ENCODE results near the gene CHI3L1. TPM values are rescaled to one million over a fixed set of nuclear protein-coding genes. Genes with fewer than 3 reads are reported as not detected.

Gene CHI3L1
- total RNA-seq, 1 experiment from 2014 or later = 1.3 TPM

DNA sequence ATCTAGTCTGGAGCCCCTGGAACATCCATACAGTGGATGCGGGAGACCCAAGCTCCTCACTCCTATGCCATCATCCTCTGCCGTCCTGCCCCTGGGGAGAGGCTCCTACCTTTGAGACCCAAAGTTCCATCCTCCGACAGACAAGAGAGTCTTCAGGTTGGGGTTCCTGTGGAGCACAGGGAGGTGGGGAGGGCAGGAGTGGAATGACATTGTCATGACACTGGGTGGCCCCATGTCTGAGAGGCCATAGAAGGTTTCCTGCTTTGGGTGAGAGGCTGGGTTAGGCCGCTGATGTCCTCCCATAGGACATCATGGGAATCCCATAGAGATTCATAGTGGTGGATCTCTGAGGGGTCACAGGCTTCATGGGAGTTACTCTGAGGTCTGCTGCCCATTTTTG, 2.0 kb downstream of the CHI3L1 start:
- no peak for DNase-seq (ENCODE audit: low spot score)
- in situ Hi-C loops (cut with HindIII; ENCODE audit: low sequenced_read_pairs) = no loop called here

DNA sequence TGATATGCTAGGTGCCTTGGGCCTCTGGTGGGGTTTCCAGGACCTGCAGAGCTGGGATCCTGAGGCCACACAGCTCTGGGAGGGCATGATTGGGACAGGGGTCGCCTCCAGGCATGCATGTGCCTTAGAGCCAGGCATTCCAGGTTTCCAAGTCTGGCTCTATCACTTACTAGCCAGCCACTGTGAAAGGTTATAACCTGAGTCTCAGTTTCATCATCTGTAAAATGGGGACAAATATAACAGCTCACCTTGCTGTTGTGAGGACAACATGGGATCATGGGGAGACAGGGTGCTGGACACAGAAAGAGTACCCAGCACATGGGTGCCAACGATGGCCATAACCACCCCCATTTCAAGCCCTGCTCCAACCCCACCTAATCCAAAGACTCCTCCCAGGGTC, 2.7 kb downstream of the CHI3L1 start:
- in situ Hi-C loops (cut with HindIII; ENCODE audit: low sequenced_read_pairs) = no loop called here

DNA sequence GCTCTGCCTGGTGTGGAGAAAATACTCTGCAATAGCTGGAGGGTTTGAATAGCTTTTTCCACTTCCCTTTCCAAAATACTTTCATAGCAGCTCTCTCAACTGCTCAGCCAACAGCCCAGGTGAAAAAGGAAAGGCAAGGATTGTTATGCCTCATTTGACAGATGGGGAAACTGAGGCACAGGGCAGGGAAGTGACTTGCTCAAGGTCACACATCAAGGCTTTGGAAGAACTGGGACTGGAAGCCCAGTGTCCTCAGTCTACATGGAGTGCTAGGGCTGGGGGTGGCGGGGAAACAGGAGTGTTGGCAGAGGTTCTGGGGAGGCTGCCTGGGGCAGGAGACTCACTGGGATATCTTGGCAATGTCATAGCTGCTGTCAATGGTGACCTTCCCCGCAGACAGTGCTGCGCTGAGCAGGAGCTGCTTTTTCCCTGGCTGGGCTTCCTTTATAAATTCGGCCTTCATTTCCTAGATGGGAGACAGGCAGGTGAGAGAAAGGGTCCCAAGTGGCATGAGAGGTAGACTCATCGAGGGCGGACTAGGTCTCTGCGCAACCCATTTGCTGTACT, 4.0 kb downstream of the CHI3L1 start:
- in situ Hi-C loops (cut with HindIII; ENCODE audit: low sequenced_read_pairs) = no loop called here
- no peak for DNase-seq (ENCODE audit: low spot score)

More for the DNA sequence above, 2.7 kb downstream of the CHI3L1 start:
- DNase-seq (ENCODE audit: low spot score) = no peak

DNA sequence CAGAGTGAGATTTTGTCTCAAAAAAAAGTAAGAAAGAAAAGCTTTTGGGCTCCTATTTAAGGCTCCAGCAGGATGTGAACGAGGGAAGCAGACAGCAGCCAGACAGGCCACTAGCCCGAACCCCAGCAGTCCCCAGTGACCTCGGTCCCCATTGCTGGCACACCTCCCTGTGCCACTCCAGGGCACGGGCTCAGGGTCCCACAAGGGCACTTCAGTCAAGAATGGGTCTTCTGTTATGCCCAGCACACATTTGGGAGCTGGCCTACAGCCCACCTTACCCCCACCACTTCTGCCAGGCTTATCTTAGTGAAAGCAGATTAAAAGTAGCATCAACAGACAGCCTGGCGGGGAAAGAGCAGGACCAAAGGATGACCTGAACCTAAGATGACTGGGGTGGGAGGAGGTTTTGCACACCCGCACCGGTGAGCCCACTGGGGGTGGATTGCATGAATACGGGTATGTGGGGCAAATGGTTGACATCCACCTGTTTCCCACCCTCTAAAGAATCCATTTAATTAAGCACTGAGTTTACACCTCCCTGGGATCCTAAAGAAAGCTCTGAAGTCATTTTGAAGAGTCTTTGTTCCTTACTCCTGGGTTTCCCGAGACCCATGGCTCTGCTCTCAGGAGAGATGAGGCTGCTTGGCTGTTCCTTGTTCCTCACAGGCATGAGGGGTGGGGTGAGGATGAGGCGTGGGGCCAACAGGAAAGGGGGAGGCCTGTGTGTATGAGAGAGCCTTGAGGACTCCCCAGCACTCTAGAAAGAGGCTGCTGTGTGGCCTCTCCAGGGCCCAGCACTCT, 4.7 kb downstream of the CHI3L1 start:
- DNase-seq (ENCODE audit: low spot score) = no peak
- in situ Hi-C loops (cut with HindIII; ENCODE audit: low sequenced_read_pairs) = no loop called here

DNA sequence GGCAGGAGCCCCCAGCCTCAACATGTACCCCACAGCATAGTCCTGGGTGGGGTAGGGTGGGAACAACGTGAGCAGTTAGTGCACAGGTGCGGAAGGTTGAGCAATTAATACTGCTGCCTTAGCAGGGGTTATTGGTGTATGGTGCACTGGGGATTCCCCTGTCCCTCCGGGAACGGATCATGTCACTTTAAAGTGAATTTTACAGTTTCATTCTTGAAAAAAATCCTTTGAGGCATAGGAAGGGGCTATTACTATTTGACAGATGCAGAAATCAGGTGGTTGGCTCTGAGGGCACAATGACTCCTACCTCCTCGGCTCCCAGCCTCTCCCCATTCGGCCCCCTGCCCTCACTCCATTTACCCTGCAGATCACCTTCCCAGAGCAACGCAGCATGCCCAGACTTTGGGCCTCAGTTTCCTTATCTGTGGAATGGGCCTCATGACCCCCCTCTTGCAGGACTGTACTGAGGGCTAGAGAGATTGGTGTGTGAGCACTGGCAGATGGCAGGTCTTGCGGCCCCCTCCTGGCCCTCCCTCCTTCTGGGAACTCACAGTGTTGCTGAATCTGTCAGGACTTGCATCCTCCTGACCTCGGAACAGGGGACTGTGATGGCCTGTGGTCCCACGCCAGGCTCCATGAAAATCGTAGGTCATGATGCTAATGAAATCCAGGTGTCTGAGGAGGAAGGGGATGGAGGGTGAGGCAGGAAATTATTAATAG, 5.7 kb downstream of the CHI3L1 start:
- in situ Hi-C loops (cut with HindIII; ENCODE audit: low sequenced_read_pairs) = no loop called here
- no peak for DNase-seq (ENCODE audit: low spot score)

DNA sequence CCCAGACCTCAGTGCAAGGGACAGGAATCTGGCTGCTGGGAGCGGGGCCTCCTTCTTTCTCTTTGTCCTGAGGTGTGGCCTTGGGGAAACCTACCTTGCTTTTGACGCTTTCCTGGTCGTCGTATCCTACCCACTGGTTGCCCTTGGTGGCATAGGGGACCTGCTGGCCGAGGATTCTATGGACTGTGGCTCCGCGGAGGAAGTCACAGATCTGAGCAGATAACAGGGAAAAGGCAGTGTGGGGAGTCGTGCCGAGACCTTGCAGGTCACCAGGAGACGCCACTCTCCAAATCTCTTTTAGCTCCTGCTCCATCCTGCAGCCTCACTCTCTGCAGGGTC, 6.9 kb downstream of the CHI3L1 start:
- in situ Hi-C loops (cut with HindIII; ENCODE audit: low sequenced_read_pairs) = no loop called here
- no peak for DNase-seq (ENCODE audit: low spot score)

DNA sequence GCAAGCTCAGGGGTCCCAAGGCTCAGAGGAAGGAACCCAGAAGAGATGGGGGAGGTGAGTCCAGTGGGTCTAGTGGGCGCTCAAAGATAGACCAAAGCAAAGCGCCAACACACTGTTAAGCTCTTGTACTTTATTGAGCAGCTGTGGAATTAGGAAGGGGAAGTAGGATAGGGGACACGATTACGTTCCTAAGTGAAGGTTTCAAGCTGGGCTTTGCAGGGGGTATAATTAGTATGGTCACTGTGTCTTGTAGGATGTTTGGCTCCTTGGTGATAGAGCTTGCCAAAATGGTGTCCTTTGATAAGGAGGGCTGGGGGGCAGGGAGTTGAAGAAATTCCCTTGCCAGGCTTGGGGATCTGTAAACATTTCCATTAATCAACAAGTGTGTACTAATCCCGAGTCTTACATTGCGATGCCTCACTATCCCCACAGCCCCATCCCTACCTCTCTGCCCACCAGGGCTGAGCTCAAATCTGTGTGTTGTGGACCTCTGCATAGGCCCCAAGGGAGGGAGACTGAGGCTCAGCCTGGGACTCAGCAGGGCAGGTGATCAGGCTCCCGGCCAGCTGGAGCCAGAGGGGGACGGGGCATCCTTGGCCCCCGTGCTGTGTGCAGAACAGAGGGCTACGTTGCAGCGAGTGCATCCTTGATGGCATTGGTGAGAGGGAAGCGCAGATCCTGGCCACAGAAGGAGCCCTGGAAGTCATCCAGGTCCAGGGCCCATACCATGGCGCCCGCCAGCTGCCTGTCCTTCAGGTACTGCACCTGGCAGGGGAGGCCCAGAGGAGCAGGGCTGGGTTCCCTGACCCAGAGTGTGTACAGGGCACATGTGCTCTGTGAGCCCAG, 7.5 kb downstream of the CHI3L1 start:
- in situ Hi-C loops (cut with HindIII; ENCODE audit: low sequenced_read_pairs) = no loop called here
- peak; percentile 30 for DNase-seq (ENCODE audit: low spot score)

- in situ Hi-C loops (cut with HindIII; ENCODE audit: low sequenced_read_pairs) = no loop called here
- DNase-seq (ENCODE audit: low spot score) = no peak
Observed at GRCh38 chr1:203178083-203178482, 8.4 kb downstream of the CHI3L1 start.

DNA sequence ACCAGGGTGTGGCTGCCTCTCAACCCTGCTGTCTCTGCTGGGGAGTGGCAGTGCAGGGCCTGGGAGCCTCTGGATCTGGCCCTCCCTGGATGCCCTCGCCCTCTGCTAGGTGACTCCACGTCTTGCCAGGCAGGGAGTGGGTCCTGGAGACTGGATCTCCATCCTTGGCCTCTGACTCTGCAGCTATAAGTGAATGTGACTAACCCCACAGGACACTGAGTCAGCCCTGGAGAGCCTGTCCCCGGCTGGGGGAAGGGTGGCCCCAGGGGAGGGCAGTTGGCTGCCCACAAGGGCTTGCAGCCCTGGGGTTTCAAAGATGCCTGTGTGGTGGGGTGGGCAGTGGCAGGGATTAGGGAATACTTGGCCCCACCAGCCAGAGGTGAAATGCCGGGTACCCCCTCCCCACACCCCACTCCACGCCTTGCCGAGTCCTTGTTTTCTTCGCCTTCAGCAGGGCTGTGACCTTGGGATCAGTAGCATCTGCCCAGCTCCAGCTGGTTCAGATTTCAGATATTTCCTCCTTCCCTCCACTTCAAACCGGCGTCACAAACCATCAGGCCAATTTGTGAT, 8.9 kb downstream of the CHI3L1 start:
- in situ Hi-C loops (cut with HindIII; ENCODE audit: low sequenced_read_pairs) = no loop called here
- no peak for DNase-seq (ENCODE audit: low spot score)

GRCh38 chr1:203177036-203177405, 9.5 kb downstream of the CHI3L1 start:
- DNase-seq (ENCODE audit: low spot score) = no peak
- in situ Hi-C loops (cut with HindIII; ENCODE audit: low sequenced_read_pairs) = no loop called here

- in situ Hi-C loops (cut with HindIII; ENCODE audit: low sequenced_read_pairs) = no loop called here
- no peak for DNase-seq (ENCODE audit: low spot score)
Observed at GRCh38 chr1:203176273-203177035, 10.1 kb downstream of the CHI3L1 start.

DNA sequence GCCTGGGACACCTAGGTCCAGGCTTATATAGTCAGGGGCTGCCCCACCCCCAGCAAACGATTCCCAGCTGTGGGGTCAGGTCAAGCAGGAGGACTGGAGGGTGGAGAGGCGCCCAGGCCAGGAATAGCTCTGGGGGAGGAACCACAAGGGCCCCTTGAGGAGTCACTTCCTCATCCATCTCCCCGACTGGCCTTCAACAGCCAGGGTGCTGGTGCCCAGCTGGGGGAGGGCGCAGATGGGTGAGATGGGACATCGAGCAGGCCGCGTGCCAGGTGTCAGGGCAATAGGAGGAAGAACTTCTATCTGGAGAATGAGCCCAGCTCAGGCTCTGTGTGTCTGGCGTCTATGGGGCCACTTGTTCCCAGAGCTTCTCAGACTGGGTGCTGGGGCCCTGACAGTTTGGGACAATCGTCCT, 10.7 kb downstream of the CHI3L1 start:
- no peak for DNase-seq (ENCODE audit: low spot score)
- in situ Hi-C loops (cut with HindIII; ENCODE audit: low sequenced_read_pairs) = no loop called here

- in situ Hi-C loops (cut with HindIII; ENCODE audit: low sequenced_read_pairs) = no loop called here
- DNase-seq (ENCODE audit: low spot score) = no peak
Observed at GRCh38 chr1:203175237-203175826, 11.2 kb downstream of the CHI3L1 start, which contains the start of gene MYBPH. TSS of gene MYBPH (minus strand) at chr1:203175826. CDS start at chr1:203175755, 71 bp downstream.

DNA sequence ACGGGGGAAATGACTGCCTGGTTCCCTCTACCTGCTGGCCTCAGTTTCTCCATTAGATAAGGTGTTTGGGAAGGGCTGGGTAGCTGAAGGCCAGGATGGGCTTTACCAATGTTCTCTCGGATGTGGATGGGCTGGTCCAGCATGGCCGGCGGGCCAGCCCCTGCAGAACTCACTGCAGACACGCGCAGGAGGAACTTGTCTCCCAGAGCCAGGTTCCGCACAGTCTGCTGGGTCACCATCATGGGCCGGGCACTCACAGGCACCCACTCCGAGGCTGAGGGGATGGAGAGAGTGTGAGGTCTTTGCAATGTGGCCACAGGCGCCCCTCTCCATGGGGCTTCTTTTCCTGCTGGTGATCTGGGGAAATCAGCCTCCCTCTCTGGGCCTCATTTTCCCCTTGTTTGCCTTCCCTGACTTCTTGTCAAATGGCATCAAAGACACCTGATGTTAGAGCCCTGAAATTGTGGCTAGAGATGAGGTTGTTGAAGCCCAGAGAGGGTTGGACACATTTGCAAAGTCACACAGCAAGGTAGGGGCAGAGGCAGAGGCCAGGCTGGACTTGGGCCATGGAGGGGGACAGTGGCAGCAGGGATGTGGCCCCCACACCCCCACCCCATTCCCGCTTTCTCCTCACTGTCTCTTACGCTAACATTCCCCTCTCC, 12.0 kb downstream of the CHI3L1 start:
- in situ Hi-C loops (cut with HindIII; ENCODE audit: low sequenced_read_pairs) = no loop called here
- no peak for DNase-seq (ENCODE audit: low spot score)

DNA sequence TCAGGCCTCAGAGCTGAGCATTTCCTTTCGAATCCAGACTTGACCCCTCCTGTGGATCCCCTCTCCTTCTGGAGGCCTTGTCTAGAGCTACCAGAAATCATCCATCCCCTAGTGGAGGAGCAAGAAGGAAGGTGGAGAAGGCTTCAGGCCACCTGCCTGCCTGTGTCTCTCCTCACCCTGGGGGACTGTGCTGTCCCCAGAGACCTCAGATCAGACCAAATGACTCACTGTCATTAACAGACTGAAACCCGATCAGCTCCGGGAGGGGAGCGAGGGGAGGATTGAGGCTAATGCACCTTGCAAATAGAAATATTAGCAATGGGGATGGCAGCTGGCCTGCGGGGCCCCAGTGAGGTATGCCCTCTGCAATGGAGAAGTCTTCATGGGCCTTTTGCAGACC, 12.9 kb downstream of the CHI3L1 start:
- DNase-seq (ENCODE audit: low spot score) = no peak
- in situ Hi-C loops (cut with HindIII; ENCODE audit: low sequenced_read_pairs) = no loop called here

- in situ Hi-C loops (cut with HindIII; ENCODE audit: low sequenced_read_pairs) = no loop called here
- no peak for DNase-seq (ENCODE audit: low spot score)
Observed at GRCh38 chr1:203173011-203173555, 13.4 kb downstream of the CHI3L1 start.

DNA sequence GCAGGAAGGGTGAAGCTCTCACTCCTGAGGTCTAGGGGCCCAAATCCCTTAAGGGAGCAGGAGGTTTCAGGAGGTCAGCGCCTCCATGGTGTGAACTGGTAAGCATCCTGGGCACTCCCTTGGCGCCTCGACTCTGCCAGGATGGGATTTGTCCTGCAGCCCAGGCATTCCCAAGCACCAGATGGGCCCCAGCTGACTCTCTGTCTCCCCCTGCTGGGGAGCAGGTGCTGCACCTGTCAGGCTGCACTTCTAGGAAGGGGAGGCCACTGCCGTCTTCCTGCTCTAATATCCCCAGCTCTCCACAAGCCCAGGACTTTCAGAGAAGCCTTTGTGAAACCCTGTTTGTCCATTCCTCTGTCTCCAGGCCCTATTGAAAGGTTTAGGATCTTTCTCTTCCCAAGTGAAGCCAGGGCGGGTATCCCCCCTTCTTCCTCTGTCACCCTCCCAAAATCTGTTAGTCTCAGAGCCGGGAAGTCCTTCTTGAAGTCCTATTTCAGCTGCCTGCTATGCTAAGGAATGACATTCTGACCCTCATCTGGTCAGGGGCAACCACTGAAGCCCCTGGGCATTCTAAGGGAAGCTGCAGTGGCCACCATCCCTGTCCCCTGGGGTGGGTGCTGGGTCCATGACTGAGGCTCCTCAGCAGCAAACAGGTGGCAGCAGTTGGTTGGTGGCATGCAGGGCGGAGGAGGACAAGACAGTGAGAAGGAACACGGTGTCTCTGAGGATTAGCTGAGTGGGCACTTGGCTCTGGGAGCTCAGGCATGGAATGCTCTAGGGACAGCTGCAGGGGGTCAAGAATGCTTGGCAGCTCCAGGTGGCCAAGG, 14.1 kb downstream of the CHI3L1 start:
- in situ Hi-C loops (cut with HindIII; ENCODE audit: low sequenced_read_pairs) = no loop called here
- peak; percentile 61 for DNase-seq (ENCODE audit: low spot score)
